ENCODE results near the gene PILRB.

PILRB gene

GRCh38 chr7:100411101-100411500 lies 53.2 kb downstream of the PILRB start:
- no peak for DNase-seq (ENCODE audit: extremely low read depth, low read depth)
- TF ChIP-seq CTCF (IDR thresholded peaks at IDR 0.05; ENCODE audit: low read depth, low read length): no peak

DNA sequence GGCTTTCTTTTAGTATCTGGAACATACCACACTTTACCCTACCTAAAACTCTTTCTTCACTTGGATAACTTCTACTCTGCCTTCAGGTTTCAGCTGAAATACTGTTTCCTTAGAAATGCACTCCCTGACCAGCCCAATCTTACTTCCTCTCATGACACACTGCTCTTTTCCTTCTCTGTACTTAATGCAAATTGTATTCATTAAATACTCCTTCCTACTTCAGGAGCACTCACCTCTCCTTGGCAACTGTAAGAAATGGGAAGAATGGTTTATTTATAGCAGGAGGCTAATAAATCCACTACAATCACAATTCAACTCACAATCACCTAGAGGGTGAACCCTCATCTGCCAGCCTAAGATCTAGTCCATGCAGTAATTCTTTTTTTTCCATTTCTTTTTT lies 55.4 kb downstream of the PILRB start:
- DNase-seq (ENCODE audit: extremely low read depth, low read depth): no peak

GRCh38 chr7:100413889-100414288 lies 56.0 kb downstream of the PILRB start:
- no peak for DNase-seq (ENCODE audit: extremely low read depth, low read depth)
- TF ChIP-seq CTCF (IDR thresholded peaks at IDR 0.05; ENCODE audit: low read depth, low read length): no peak

More for the DNA sequence above, 55.4 kb downstream of the PILRB start:
- TF ChIP-seq CTCF (IDR thresholded peaks at IDR 0.05; ENCODE audit: low read depth, low read length): no peak

GRCh38 chr7:100415448-100415847 lies 57.5 kb downstream of the PILRB start:
- TF ChIP-seq CTCF (IDR thresholded peaks at IDR 0.05; ENCODE audit: low read depth, low read length): no peak
- no peak for DNase-seq (ENCODE audit: extremely low read depth, low read depth)

Measured in AG09319 (cell line).